GM03348 (cell line): Measurements from ENCODE around the gene PRKAG3.
"Not testable (repeated sequence)": the region's sequence is repeated elsewhere in the genome, so short reads cannot be mapped to it uniquely, and the experiment has no call there.

Experiments
- DNase-seq: peaks from one replicate; pipeline ENCODE4 v3.0.0; 2012; ENCODE audit warnings: low spot score

PRKAG3 gene

DNA sequence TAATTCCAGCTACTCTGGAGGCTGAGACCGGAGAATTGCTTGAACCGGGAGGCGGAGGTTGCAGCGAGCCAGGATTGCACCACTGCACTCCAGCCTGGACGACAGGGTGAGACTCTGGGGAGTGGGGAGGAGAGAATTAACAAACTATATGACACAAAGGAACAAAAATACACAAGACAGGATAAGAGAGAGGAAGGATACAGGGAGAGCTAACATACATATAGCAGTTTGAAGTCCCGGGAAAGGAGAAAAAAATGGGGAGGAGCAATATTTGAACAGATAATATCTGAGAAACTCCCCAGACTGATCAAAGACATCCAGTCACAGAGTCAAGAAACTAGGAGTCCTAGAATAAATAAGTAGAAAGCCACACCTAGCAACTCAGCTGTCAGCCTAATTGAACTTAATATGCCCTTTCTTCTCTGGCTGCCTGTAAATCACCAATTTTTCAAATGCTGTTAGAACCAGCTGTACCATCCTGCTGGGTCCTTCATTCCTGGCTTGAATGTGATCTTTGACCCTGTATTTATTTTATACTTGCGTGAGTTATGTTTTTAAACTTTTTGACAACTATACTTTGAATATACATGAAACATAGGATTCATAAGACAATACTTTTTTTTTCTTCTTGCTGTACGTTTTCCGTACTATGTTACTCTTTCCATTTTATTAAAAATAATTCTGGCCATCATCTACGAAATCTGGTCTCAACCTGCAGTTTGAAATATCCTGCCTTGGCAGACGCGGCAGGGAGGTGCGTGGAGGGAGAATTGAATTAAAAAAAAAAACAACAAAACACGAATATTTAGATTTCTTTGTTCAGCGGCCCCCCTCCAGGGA is 50.5 kb downstream of the PRKAG3 start:
- DNase-seq = no peak

DNA sequence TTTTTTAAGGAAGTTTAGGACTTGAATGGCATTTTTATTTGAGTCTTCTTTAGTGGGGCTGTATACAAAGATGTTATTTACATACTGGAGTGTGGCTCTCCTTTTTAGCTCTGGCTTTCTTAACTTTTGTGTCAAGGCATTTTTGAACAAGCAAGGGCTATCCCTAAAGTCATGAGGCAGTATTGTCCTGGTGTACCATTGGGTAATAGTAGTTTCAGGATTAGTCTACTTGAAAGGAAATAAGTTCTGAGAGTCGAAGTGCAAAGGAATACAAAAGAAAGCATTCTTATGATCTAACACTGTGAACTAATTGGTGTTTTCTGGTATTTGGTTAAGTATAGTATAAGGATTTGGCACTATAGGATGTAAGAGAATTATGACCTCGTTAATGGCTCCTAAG is 51.6 kb downstream of the PRKAG3 start:
- DNase-seq = no peak

DNA sequence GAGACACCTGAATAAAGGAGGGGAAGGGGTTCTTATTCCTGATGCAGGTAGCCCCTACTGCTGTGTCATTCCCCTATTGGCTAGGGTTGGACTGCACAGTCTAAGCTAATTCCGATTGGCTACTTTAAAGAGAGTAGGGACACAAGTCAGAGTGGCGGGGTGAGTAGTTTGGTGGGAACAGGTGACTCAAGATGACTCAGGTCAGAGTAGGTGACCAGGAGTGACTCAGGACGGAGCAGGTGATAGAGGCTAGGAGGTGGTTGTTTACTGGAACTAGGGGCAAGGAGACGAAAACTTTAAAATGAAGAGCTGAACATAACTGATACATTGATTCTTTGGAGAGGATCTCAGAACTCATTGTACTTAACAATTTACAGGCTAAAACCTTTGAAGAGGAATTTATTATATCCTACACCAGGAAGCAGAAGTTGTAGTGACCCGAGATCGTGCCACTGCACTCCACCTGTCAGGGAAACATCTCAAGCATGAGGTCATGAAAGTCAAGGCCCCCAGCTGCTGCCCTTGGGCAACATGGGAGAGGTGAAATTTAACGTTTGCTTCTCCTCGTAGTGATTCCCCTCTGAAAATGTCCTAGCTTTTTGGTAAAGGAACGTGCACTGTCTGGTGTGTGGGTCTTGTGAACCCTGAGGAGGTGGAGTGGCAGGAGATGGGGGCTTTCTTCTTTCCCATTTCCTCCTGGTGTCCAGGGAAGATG is 54.2 kb downstream of the PRKAG3 start:
- DNase-seq = no peak

DNA sequence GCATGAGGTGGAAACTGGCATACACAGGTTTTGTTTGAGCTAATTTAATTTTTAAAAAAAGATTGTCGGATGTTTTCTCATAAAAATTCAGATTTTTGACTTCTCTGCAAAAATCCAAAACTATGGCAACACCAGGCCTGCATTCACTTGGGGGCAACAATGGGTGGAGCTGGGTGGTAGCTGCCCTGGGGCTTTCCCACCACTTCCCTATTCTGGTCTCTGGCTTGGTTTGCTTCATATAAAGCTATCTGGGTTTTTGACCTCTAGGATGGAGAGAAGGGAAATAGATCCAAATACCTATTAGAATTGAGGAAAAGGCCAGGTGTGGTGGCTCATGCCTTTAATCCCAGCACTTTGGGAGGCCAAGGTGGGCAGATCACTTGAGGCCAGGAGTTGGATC is 55.1 kb downstream of the PRKAG3 start:
- no peak for DNase-seq

DNA sequence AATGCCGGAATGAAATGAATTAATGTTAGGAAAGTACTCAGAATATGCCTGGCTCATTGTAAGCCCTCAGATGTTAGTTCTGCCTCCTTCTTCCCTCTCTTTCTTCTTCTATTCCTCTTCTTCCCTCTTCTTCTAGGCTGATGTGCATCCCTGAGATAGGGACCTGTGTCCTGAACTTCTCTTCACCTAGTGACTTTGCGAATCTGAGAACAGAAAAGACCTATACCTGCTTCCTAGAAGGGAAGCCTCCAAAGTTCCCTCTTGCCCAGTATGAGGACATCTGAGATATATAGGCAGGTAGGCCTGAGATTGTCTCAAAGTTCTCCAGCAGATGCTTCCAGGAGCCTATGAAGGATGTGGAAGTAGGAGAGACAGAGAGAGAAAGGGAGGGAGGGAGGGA is 57.7 kb downstream of the PRKAG3 start:
- no peak for DNase-seq

DNA sequence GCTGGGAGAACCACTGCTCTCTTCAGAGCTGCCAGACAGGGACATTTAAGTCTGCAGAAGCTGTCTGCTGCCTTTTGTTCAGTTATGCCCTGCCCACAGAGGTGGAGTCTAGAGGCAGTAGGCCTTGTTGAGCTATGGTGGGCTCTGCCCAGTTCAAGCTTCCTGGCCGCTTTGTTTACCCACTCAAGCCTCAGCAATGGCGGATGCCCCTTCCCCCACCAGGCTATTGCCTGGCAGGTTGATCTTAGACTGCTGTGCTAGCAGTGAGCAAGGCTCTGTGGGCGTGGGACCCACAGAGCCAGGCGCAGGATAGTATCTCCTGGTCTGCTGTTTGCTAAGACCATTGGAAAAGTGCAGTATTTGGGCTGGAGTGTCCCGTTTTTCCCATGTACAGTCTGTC is 58.8 kb downstream of the PRKAG3 start:
- DNase-seq = not testable (repeated sequence)
